MCF 10A (cell line): Measurements from ENCODE around the gene GALNT16. TPM values are rescaled to one million over a fixed set of nuclear protein-coding genes. Genes with fewer than 3 reads are reported as not detected.

Experiments used
- BruUV-seq: library from RNA; stranded (reverse); fragments of 400-500 nt; replicated peaks from 2 replicates; lab custom pipeline; 2021; lab: Mats Ljungman, UMichigan
- CTCF ChIA-PET: fragments of 300-600 bp; sonication (Branson Sonifier 250); formaldehyde crosslinking; extraction: SDS; loops from one replicate; lab custom pipeline; 2021; ENCODE audit warnings: antibody characterized with exemption, inconsistent platforms; lab: Yijun Ruan, JAX
- POLR2A ChIA-PET: fragments of 300-600, 350-650 bp; sonication (Branson Sonifier 250); formaldehyde crosslinking; extraction: SDS; loops from one replicate; lab custom pipeline; 2020; ENCODE audit warnings: antibody characterized with exemption, inconsistent platforms; lab: Yijun Ruan, JAX
- DNase-seq: peaks from one replicate; pipeline ENCODE4 v3.0.0-alpha.2; 2018; ENCODE audit not compliant: unreplicated experiment
- H3K27ac Mint-ChIP-seq: one replicate; pipeline ENCODE4 v1.8.0; 2022; ENCODE audit warnings: mild to moderate bottlenecking, low read depth, mixed read lengths; ENCODE audit not compliant: unreplicated experiment
- H3K27me3 Mint-ChIP-seq: one replicate; pipeline ENCODE4 v1.8.0; 2022; ENCODE audit warnings: mixed read lengths; ENCODE audit not compliant: insufficient read depth, unreplicated experiment
- H3K36me3 Mint-ChIP-seq: one replicate; pipeline ENCODE4 v1.8.0; 2022; ENCODE audit warnings: mild to moderate bottlenecking, moderate library complexity, mixed read lengths; ENCODE audit not compliant: insufficient read depth, unreplicated experiment
- H3K4me1 Mint-ChIP-seq: one replicate; pipeline ENCODE4 v1.8.0; 2022; ENCODE audit warnings: mixed read lengths; ENCODE audit not compliant: insufficient read depth, unreplicated experiment
- H3K4me3 Mint-ChIP-seq: one replicate; pipeline ENCODE4 v1.8.0; 2022; ENCODE audit warnings: mild to moderate bottlenecking, moderate library complexity, mixed read lengths; ENCODE audit not compliant: unreplicated experiment
- H3K9me3 Mint-ChIP-seq: one replicate; pipeline ENCODE4 v1.8.0; 2022; ENCODE audit warnings: mixed read lengths; ENCODE audit not compliant: unreplicated experiment
- intact Hi-C: fragments of 100-400 bp; cut with micrococcal nuclease; formaldehyde crosslinking; loops from 2 replicates; pipeline ENCODE4 v1.14.1; 2022
- total RNA-seq: library from RNA; stranded (reverse); gene quantifications from 2 replicates; pipeline ENCODE4 v1.2.3, GENCODE V29; 2022
- TF ChIP-seq, protein P1 (sequence below): fragments of 200-600 bp; IDR thresholded peaks from one replicate; pipeline ENCODE4 v1.8.0; 2022; ENCODE audit warnings: antibody characterized with exemption, mild to moderate bottlenecking; ENCODE audit not compliant: unreplicated experiment

The GALNT16 gene
- total RNA-seq, 1 experiment from 2014 or later: not detected

GRCh38 chr14:69247676-69248440 is 12.1 kb upstream of the GALNT16 start:
- TF ChIP-seq, protein P1, sequence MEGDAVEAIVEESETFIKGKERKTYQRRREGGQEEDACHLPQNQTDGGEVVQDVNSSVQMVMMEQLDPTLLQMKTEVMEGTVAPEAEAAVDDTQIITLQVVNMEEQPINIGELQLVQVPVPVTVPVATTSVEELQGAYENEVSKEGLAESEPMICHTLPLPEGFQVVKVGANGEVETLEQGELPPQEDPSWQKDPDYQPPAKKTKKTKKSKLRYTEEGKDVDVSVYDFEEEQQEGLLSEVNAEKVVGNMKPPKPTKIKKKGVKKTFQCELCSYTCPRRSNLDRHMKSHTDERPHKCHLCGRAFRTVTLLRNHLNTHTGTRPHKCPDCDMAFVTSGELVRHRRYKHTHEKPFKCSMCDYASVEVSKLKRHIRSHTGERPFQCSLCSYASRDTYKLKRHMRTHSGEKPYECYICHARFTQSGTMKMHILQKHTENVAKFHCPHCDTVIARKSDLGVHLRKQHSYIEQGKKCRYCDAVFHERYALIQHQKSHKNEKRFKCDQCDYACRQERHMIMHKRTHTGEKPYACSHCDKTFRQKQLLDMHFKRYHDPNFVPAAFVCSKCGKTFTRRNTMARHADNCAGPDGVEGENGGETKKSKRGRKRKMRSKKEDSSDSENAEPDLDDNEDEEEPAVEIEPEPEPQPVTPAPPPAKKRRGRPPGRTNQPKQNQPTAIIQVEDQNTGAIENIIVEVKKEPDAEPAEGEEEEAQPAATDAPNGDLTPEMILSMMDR: no peak
- DNase-seq: no peak

GRCh38 chr14:69249603-69250002 is 10.4 kb upstream of the GALNT16 start:
- no peak for DNase-seq
- Mint-ChIP-seq H3K27ac (no peak overlapping the region), H3K9me3 (no peaks in the 10 kb centered on the region), H3K36me3 (no peaks in the 10 kb centered on the region), H3K4me1 (no peaks in the 10 kb centered on the region), H3K4me3 (no peak overlapping the region), H3K27me3 (peaks cover 7% of the 10 kb centered on the region)
- POLR2A ChIA-PET: no interaction called here
- CTCF ChIA-PET: no interaction called here
- no TSS peak for BruUV-seq
- TF ChIP-seq, protein P1: no peak
- intact Hi-C loops: no loop called here

More at GRCh38 chr14:69247676-69248440, 12.1 kb upstream of the GALNT16 start:
- CTCF ChIA-PET: interaction anchor here (0.6 to 1.2 kb wide), 2 partner anchors 13 to 384 kb away, joined by 3 read pairs; no protein-coding TSS in a partner anchor
- Mint-ChIP-seq H3K27me3 (no peaks in the 10 kb centered on the region), H3K36me3 (peaks cover 7% of the 10 kb centered on the region), H3K4me3 (no peak overlapping the region), H3K4me1 (no peaks in the 10 kb centered on the region), H3K9me3 (no peaks in the 10 kb centered on the region), H3K27ac (no peak overlapping the region)
- POLR2A ChIA-PET: interaction anchor here (0.5 to 0.6 kb wide), 2 partner anchors 108 to 1106 kb away, joined by 3 to 4 read pairs; no protein-coding TSS in a partner anchor
- intact Hi-C loops: no loop called here
- no TSS peak for BruUV-seq

GRCh38 chr14:69252851-69253250 is 7.1 kb upstream of the GALNT16 start:
- no peaks in the 10 kb centered on the region for H3K9me3 Mint-ChIP-seq
- no peaks in the 10 kb centered on the region for H3K4me1 Mint-ChIP-seq
- H3K4me3 Mint-ChIP-seq: no peak overlapping the region
- H3K27ac Mint-ChIP-seq: no peak overlapping the region
- peaks cover 18% of the 10 kb centered on the region for H3K27me3 Mint-ChIP-seq
- DNase-seq: no peak
- POLR2A ChIA-PET: interaction anchor here (1.5 kb wide), 1 partner anchor 10 kb away, joined by 3 read pairs; no protein-coding TSS in a partner anchor
- CTCF ChIA-PET: interaction anchor here (0.6 to 2.4 kb wide), 2 partner anchors 10 to 112 kb away, joined by 3 to 8 read pairs; no protein-coding TSS in a partner anchor
- intact Hi-C loops: no loop called here
- BruUV-seq: no TSS peak
- no peaks in the 10 kb centered on the region for H3K36me3 Mint-ChIP-seq
- TF ChIP-seq, protein P1: no peak

DNA sequence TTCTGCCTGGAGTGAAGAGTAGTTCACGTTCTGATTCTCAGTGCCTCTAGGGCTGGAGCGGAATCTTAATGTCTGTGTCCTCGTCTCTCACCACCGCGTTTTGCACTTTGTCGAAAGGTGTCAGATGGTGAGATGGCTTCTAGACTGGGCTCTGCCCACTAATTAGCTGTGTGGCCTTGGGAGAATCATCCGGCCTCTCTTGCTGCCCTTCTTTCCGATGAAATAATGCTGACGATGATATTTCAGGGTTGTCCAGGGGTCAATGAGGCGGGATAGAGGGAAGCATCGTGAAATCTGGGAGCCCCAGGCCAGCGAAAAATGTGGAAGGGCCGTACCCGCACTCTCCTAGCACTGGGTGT is 811 bp upstream of the GALNT16 start:
- TF ChIP-seq, protein P1: no peak
- Mint-ChIP-seq H3K9me3 (no peaks in the 10 kb centered on the region), H3K36me3 (no peaks in the 10 kb centered on the region), H3K27ac (no peak overlapping the region), H3K27me3 (peaks cover 70% of the 10 kb centered on the region), H3K4me3 (no peak overlapping the region), H3K4me1 (no peaks in the 10 kb centered on the region)
- ChIA-PET CTCF (interaction anchor here (1.1 kb wide), 1 partner anchor 16 kb away, joined by 4 read pairs; no protein-coding TSS in a partner anchor), POLR2A (no interaction called here)
- intact Hi-C loops: no loop called here
- BruUV-seq: no TSS peak
- no peak for DNase-seq
